ENCODE measurements around the gene HCRT.

Gene HCRT

DNA sequence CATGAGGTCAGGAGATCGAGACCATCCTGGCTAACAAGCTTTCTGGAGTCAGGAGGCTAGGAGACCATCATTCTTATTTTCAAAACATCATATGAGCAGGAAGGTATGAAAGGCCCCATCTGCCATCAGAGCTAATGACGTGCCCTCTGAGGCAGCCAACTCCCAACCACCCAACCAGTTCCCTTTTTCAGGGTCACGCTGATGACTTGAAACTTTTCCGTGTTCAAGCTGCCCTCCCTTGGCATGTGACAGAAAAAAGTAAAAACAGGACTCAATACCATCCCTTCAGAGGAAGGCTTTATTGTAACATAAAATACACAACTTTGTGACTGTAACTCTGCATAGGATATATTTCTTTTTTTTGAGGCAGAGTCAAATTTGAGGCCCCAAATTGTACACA lies 13.6 kb upstream of the HCRT start:
- no peak for DNase-seq (ENCODE audit: low spot score)
- in situ Hi-C loops (cut with MboI; ENCODE audit: low pct_unique_long_range_greater_than_20kb, low sequenced_read_pairs, unreplicated experiment) = no loop called here
- TF ChIP-seq, protein P1, sequence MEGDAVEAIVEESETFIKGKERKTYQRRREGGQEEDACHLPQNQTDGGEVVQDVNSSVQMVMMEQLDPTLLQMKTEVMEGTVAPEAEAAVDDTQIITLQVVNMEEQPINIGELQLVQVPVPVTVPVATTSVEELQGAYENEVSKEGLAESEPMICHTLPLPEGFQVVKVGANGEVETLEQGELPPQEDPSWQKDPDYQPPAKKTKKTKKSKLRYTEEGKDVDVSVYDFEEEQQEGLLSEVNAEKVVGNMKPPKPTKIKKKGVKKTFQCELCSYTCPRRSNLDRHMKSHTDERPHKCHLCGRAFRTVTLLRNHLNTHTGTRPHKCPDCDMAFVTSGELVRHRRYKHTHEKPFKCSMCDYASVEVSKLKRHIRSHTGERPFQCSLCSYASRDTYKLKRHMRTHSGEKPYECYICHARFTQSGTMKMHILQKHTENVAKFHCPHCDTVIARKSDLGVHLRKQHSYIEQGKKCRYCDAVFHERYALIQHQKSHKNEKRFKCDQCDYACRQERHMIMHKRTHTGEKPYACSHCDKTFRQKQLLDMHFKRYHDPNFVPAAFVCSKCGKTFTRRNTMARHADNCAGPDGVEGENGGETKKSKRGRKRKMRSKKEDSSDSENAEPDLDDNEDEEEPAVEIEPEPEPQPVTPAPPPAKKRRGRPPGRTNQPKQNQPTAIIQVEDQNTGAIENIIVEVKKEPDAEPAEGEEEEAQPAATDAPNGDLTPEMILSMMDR (IDR thresholded peaks at IDR 0.05; ENCODE audit: extremely low read depth, insufficient read depth, missing control alignments) = no peak

DNA sequence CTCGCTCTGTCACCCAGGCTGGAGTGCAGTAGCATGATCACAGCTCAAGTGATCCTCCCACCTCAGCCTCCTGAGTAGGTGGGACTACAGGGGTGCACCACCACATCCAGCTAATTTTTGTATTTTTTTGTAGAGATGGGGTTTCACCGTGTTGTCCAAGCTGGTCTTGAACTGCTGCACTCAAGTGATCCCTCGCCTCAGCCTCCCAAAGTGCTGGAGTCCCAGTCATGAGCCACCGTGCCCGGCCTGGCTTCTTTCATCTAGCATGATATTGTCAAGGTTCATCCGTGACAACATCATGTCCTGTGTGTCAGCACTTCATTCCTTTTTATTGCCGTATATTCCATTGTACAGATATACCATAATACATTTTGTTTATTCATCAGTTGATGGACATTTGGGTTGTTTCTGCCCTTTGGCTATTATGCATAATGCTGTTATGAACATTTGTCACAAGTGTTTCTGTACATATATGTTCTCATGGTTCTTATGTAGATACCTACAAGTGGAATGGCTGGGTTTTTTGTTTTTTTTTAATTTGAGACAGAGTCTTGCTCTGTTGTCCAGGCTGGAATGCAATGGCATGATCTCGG lies 12.4 kb upstream of the HCRT start:
- TF ChIP-seq, protein P1 (IDR thresholded peaks at IDR 0.05; ENCODE audit: extremely low read depth, insufficient read depth, missing control alignments) = no peak
- in situ Hi-C loops (cut with MboI; ENCODE audit: low pct_unique_long_range_greater_than_20kb, low sequenced_read_pairs, unreplicated experiment) = no loop called here
- no peak for DNase-seq (ENCODE audit: low spot score)

DNA sequence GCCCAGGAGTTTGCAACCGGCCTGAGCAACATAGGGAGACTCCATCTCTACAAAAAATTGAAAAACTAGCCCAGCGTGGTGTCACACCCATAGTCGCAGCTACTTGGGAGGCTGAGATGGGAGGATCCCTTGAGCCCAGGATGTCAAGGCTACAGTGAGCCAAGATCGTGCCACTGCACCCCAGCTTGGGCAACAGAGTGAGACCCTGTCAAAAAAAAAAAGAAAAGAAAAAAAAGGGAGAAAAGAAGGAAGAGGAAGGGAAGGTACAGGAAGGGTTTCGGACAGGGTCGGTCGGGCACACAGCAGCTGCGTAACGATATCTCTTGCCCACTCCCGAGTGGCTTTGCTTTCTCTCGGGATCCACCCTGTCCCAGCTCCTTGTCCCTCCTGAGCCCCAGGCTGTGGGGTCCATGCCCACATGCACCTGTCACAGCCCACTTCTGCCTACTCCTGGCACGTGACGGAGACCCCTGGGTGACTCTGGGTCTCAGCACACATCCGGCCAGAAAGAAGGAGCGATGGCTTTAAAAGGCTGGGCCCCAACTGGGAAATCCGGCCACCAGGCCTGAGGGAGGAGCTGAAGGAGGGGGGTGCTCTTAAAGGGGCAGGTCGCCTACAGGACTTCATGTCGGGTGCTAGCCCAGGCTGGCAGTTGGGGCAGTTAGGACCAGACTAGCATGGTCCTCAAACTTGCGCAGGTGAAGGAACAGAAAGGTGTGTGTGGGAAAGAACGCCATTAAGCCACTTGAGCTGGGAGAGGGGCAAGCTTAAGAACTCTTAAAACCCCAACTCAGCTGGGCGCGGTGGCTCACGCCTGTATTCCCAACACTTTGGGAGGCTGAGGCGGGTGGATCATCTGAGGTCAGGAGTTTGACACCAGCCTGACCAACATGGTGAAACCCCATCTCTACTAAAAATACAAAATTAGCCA lies 9.0 kb upstream of the HCRT start, which contains the start of gene GHDC:
Gene GHDC (minus strand): TSS at position 526 of the 931 bp plus-strand sequence. CDS start 913 bp downstream, outside the sequence.
- in situ Hi-C loops (cut with MboI; ENCODE audit: low pct_unique_long_range_greater_than_20kb, low sequenced_read_pairs, unreplicated experiment) = no loop called here
- peak; percentile 88 for DNase-seq (ENCODE audit: low spot score)
- TF ChIP-seq, protein P1 (IDR thresholded peaks at IDR 0.05; ENCODE audit: extremely low read depth, insufficient read depth, missing control alignments) = no peak

DNA sequence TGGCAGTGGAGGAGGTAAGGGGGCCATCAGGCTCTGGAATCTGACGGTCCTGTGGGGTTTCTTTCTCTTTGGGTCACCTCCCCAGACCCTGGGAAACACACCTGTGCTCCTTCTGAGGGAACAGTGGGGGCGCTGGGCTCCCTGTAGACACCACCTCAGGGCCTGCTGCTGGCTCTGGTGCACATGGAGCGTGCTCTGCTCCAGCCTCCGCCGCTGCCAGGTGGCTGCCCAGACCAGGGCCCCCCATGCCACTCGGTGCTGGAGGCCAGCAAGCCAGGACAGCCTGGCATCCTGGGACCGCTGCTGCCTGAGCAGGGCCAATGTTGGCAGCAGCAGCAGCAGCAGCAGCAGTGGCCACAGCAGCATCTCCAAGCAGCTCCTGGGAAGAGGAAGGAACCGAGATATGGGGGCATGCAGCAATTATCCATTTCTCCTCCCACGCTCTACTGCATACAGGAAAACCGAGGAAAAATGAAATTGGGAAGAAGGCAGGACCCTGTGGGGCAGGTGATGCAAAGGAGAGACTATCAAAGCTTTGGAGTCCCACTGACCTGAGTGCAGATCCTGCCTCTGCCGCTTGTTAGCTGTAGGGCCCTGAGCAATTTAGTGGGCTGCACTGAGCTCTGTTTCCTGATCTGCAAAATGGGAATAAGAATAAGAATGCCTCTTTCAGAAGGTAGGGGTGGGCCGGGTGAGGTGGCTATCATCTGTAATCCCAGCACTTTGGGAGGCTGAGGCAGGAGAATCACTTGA lies 8.1 kb upstream of the HCRT start:
- DNase-seq (ENCODE audit: low spot score) = no peak
- TF ChIP-seq, protein P1 (IDR thresholded peaks at IDR 0.05; ENCODE audit: extremely low read depth, insufficient read depth, missing control alignments) = no peak
- in situ Hi-C loops (cut with MboI; ENCODE audit: low pct_unique_long_range_greater_than_20kb, low sequenced_read_pairs, unreplicated experiment) = no loop called here

DNA sequence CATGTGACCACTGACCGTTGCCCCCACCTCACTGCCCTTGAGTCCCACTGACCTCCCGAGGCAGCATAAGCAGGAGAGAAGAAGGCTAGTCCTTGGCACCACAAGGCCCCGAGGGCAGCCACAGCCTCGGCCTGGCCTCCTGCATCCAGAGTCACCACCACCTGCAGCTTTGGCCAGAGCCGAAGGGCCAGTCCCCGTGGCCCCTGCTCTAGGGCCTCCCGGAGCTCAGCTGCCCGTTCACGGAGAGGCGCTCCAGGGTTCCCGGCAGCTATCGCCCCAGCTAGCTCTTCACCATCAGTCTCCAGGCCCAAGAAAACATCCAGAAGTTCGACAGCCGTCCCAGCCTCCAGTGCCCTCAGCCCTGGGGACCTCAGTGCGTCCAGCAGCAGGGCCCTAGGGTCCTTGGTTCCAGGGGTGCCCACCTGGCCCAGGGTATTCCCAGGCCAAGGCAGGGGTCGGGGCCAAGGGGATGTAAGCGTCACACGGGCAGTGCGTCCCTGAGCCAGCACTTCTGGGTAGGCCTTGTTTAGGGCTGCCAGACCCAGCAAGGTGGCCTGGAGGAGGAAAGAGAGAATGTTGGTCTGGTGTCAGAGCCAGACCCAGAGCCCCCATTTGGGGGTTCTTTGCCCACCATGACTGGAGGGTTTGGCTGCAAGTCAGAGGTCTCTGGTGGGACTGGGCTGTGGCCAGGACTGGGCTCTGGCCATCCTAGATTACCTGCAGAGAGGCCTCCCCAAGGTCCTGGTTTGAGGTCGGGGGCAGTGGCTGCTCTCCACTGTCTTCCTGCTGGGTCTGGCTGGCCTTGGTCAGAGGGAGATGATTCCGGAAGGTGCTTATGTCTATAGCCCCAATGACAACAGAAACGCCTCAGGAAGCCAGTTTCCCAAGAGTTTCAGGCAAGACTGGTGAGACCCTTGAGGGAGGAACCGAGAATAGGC lies 7.2 kb upstream of the HCRT start:
- TF ChIP-seq, protein P1 (IDR thresholded peaks at IDR 0.05; ENCODE audit: extremely low read depth, insufficient read depth, missing control alignments) = no peak
- DNase-seq (ENCODE audit: low spot score) = no peak
- in situ Hi-C loops (cut with MboI; ENCODE audit: low pct_unique_long_range_greater_than_20kb, low sequenced_read_pairs, unreplicated experiment) = no loop called here
